Cardiac muscle cell (in vitro differentiated cells and primary cell): ENCODE measurements around the gene ANGPT4. TPM values are rescaled to one million over a fixed set of nuclear protein-coding genes. Genes with fewer than 3 reads are reported as not detected.

ENCODE experiments used
- DNase-seq, 2 donors: peaks; one replicate each; pipeline versions ENCODE4 v3.0.0 to v3.0.0-alpha.2; 2010 to 2017; ENCODE audit warnings: low read depth in 1 of 2, low spot score in 1 of 2
- H3K27ac ChIP-seq: fragments of 200-600 bp; sonication (generic); 2 replicates; pipeline ENCODE4 v1.5.1; 2016
- H3K27me3 ChIP-seq: fragments of 200-600 bp; sonication (generic); 2 replicates; pipeline ENCODE4 v1.6.0; 2016; ENCODE audit warnings: control low read depth
- H3K36me3 ChIP-seq: fragments of 200-600 bp; sonication (generic); 2 replicates; pipeline ENCODE4 v1.5.1; 2016; ENCODE audit warnings: control low read depth
- H3K4me1 ChIP-seq: fragments of 200-600 bp; sonication (generic); 2 replicates; pipeline ENCODE4 v1.8.1; 2017; ENCODE audit warnings: low read depth, mild to moderate bottlenecking, mixed run types
- H3K4me3 ChIP-seq: fragments of 200-600 bp; sonication (generic); 2 replicates; pipeline ENCODE4 v1.5.1; 2016; ENCODE audit warnings: mild to moderate bottlenecking
- H3K9me3 ChIP-seq: fragments of 200-600 bp; sonication (generic); 2 replicates; pipeline ENCODE4 v1.5.1; 2017; ENCODE audit warnings: low read depth, mild to moderate bottlenecking, control low read depth
- polyA plus RNA-seq: library from polyadenylated mRNA; unstranded; fragments of >200 nt; fragmentation: Nextera tagmentation; extraction: Ambion mirVana; gene quantifications from 2 replicates; pipeline ENCODE4 v1.2.1, GENCODE V29; 2016
- total RNA-seq: library from RNA; depleted of rRNA; stranded (reverse); fragments of >200 nt; gene quantifications from 2 replicates; pipeline ENCODE4 v1.2.3, GENCODE V29; 2016
- TF ChIP-seq, protein P1 (sequence below): IDR thresholded peaks from 2 replicates; pipeline ENCODE4 v1.5.1; 2012; ENCODE audit warnings: low read depth, mild to moderate bottlenecking, low read length

ANGPT4 gene
- total and polyA plus RNA-seq, 2 experiments from 2014 or later = 0.15 to 0.80 TPM

DNA sequence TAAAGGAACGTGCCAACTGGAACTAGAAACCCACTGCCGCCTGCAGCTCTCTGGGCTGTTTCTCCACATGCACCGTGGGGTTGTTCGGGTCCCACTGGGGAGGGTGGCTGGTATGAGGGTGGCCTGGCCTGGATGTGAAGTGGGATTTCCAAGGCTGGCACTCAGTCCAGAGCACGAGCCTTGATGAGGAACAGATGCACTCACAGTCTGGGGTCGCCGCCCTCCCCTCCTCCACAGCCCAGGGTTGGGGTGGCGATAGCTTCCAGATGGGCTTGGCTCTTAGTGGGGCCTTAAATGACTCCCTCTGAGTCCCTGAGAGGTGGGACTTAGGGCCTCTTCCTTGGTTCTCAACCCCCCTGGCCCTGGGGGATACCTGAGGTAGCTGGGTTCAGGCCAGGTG, 30.7 kb upstream of the ANGPT4 start:
- TF ChIP-seq, protein P1, sequence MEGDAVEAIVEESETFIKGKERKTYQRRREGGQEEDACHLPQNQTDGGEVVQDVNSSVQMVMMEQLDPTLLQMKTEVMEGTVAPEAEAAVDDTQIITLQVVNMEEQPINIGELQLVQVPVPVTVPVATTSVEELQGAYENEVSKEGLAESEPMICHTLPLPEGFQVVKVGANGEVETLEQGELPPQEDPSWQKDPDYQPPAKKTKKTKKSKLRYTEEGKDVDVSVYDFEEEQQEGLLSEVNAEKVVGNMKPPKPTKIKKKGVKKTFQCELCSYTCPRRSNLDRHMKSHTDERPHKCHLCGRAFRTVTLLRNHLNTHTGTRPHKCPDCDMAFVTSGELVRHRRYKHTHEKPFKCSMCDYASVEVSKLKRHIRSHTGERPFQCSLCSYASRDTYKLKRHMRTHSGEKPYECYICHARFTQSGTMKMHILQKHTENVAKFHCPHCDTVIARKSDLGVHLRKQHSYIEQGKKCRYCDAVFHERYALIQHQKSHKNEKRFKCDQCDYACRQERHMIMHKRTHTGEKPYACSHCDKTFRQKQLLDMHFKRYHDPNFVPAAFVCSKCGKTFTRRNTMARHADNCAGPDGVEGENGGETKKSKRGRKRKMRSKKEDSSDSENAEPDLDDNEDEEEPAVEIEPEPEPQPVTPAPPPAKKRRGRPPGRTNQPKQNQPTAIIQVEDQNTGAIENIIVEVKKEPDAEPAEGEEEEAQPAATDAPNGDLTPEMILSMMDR = no peak
- H3K36me3 ChIP-seq = no peaks in the 10 kb centered on the region
- peaks cover 25% of the 10 kb centered on the region for H3K4me1 ChIP-seq
- no peak for DNase-seq
- no peaks in the 10 kb centered on the region for H3K27me3 ChIP-seq
- no peak overlapping the region for H3K4me3 ChIP-seq
- H3K9me3 ChIP-seq = no peaks in the 10 kb centered on the region
- H3K27ac ChIP-seq = no peak overlapping the region

DNA sequence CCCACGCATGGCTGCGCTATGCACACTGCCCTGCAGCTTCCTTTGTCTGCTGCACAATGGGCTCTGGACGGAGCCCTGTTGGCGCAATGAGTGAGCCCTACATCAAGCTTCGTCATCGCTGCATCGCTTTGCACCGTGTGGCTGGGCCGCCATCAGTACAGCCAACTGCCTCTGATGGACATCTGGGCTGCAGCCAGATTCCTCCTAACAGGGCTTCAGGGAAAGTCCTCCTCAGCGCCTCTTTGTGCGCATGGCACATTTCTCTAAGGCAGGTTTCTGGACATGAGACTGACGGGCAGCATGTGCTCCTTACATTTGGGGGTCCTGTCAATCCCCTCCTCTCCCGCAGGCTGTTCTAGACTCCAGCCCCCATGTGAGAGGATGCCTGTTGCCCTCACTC, 29.7 kb upstream of the ANGPT4 start:
- Histone ChIP-seq H3K4me1 (peaks cover 25% of the 10 kb centered on the region), H3K9me3 (no peaks in the 10 kb centered on the region), H3K4me3 (no peak overlapping the region), H3K27me3 (no peaks in the 10 kb centered on the region), H3K36me3 (no peaks in the 10 kb centered on the region), H3K27ac (peak overlapping the region; percentile 27)
- TF ChIP-seq, protein P1 = no peak
- DNase-seq = no peak

DNA sequence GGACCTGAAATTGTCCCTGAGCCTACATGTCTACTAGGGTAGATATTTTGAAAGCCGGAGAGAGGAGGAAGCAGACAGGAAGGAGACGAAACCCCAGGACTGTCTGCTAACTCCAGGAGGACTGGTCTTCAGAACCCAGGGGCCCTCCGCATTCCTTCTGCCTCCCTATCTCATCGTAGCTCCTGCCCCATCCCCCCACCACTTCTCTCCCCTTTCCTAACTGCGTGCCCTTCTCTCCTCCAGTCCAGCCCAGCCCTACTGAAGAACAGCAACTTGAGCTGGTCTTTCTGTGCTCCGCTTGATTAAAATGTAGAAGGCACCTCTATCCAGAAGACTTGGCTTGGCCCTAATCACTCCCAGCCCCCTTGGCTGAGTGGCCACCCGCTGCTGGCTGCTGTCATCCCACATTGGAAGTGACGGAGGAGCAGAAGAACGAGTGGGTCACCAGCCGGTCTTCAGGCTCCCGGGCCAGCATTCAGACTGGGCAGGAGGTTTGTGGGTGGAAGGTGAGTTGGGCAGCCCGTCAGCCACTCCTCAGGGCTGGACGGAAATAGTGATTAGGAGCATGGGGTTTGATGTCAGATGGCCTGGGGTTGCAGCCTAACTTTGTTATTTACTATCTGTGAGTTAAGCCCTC, 28.8 kb upstream of the ANGPT4 start:
- TF ChIP-seq, protein P1 = no peak
- peak overlapping the region; percentile 92 for H3K27ac ChIP-seq
- peak in 1 of 2 donors; percentile 83 for DNase-seq
- no peaks in the 10 kb centered on the region for H3K27me3 ChIP-seq
- no peaks in the 10 kb centered on the region for H3K9me3 ChIP-seq
- H3K36me3 ChIP-seq = no peaks in the 10 kb centered on the region
- H3K4me3 ChIP-seq = no peak overlapping the region
- peaks cover 25% of the 10 kb centered on the region for H3K4me1 ChIP-seq

DNA sequence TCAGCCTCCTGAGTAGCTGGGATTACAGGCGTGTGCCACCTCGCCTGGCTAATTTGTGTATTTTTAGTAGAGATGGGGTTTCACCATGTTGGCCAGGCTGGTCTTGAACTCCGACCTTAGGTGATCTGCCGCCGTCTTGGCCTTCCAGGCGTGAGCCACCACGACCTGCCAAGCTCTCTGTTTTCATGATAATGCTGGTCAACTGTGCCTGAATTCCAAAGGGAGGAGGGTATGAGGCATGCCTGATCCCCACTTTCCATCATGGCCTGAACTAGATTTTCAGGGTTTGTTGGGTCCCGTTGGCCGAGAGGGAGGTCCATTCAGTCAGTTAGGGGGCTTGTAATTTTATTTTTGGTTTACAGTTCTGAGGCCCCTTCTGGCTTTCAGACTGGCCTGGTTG, 28.0 kb upstream of the ANGPT4 start:
- no peak for DNase-seq
- H3K36me3 ChIP-seq = no peaks in the 10 kb centered on the region
- no peaks in the 10 kb centered on the region for H3K27me3 ChIP-seq
- H3K4me3 ChIP-seq = no peak overlapping the region
- H3K4me1 ChIP-seq = peaks cover 25% of the 10 kb centered on the region
- TF ChIP-seq, protein P1 = no peak
- H3K9me3 ChIP-seq = no peaks in the 10 kb centered on the region
- H3K27ac ChIP-seq = peak overlapping the region; percentile 92

DNA sequence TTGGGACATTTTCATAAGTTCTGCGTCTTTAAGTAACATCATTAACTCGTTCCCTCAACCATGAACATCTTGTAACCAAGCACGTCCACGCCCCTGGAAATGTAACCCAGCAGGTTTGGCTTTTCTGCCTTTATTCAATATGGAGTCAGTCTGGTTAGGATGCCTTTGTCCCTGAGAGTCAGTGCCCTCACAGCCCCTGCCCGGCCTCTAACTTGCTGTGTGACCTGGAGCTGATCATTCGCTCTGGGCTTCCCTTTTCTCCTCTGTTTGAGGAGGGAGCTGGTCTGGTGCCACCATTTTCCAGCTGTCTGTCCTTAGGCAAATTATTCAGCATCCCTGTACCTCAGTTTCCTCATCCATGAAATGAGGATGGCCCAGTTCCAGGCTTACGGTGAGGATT, 26.5 kb upstream of the ANGPT4 start:
- TF ChIP-seq, protein P1 = no peak
- peaks cover 25% of the 10 kb centered on the region for H3K4me1 ChIP-seq
- no peaks in the 10 kb centered on the region for H3K36me3 ChIP-seq
- no peak overlapping the region for H3K4me3 ChIP-seq
- no peak for DNase-seq
- H3K27me3 ChIP-seq = no peaks in the 10 kb centered on the region
- no peak overlapping the region for H3K27ac ChIP-seq
- no peaks in the 10 kb centered on the region for H3K9me3 ChIP-seq
